Measurements from ENCODE around the gene UBN1. TPM values are rescaled to one million over a fixed set of nuclear protein-coding genes. Genes with fewer than 3 reads are reported as not detected.

Gene UBN1
- total RNA-seq, 2 experiments from 2014 or later = 30.1 to 30.7 TPM

DNA sequence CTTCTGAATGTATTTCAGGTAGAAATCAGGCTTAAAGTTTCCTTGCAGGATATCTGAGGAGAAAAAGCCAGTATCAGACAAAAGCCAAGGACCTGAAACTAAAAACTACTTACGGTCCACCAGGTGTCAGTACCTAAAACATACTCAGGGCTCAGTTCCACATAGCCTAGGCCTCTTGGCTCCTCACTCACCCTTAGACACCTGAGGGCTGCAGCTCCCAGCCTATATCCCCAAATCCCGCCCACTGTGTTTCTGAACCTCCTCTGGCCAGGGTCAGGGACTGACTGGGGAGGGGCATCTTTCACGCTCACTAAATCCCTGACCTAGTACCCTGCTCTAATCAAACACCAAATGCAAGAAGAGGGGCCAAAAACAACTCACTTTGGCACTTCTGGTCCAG is 36.0 kb upstream of the UBN1 start:
- H3K27ac Mint-ChIP-seq = no peak overlapping the region
- no peaks in the 10 kb centered on the region for H3K27me3 Mint-ChIP-seq
- DNase-seq = no peak
- no peaks in the 10 kb centered on the region for H3K9me3 Mint-ChIP-seq
- H3K4me3 Mint-ChIP-seq = no peak overlapping the region
- H3K36me3 Mint-ChIP-seq = peaks cover 24% of the 10 kb centered on the region
- no peaks in the 10 kb centered on the region for H3K4me1 Mint-ChIP-seq

DNA sequence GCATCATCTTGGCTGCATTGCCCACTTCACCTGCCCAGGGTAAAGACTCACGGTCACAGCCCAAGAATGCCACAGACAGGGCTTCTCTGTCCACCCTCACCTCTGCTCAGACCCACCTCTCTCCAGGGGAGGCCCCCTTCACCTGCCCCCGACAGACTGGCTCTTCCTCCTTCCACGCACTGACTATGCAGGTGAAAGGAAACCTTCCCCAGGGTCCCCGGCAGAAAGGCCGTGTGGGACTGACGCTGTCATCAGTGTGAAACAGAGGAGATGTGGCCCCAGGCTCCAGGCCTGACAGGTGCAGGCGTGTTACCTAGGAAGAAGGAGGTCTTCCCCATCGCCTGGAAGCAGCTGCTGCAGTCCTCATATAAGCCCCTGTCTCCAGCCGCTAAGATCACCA is 35.5 kb upstream of the UBN1 start:
- DNase-seq = no peak
- H3K36me3 Mint-ChIP-seq = peaks cover 23% of the 10 kb centered on the region
- H3K4me3 Mint-ChIP-seq = no peak overlapping the region
- no peaks in the 10 kb centered on the region for H3K27me3 Mint-ChIP-seq
- H3K9me3 Mint-ChIP-seq = no peaks in the 10 kb centered on the region
- H3K27ac Mint-ChIP-seq = peak overlapping the region; percentile 4
- no peaks in the 10 kb centered on the region for H3K4me1 Mint-ChIP-seq

DNA sequence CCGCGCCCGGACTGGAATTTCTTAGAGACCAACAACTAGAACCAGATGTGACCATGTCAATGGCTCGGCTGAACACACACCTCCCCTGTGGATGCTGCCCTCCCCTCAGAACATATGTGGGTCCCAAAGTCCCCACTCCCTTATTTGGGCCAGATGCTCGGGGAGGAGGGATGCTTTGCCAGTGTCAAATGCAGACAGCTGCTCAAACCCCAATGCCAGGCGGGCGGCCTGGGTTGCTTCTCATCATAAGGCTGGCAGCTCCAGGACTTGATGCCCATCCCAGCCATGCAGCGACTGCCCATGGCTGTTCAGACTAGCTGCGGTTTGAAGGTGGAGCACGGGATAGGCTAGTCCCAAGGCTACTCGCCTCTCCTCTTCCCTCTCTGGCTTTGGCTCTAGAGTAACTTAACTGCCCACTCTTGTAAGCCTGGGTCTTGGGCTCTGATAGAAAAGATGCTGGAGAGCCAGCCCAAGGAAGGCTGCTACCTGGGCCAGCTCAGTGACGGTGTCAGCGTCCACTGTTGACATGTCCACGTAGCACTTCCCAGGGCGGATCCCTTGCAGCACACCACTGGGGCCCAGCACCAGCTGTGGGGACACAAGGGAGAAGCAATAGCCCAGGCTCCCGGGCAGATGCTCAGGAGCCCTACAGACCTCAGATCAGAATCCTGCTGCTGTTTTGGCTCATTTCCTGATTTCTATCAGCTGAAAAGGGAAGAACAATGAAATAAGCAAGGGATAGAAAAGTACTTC is 33.9 kb upstream of the UBN1 start:
- Mint-ChIP-seq H3K9me3 (no peaks in the 10 kb centered on the region), H3K27me3 (no peaks in the 10 kb centered on the region), H3K36me3 (peaks cover 23% of the 10 kb centered on the region), H3K4me3 (no peak overlapping the region), H3K27ac (no peak overlapping the region), H3K4me1 (no peaks in the 10 kb centered on the region)
- no peak for DNase-seq

DNA sequence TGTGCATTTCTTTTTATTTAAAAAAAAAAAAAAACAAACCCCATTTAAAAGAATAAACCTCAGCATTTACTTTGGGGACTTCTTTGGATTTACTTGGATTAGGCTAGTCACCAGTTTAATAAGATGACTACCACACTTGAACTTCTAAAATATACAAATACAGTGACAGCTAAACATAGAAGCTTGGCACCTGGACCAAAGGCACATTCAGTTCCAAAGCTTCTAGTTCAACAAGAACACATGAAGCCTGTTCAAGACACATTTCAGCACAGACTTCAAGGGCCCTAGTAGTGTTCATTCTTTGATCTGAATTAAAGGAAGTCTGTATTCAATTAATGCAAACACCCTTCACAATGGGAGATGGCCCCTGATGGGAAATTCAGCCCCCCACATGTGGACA is 33.2 kb upstream of the UBN1 start:
- DNase-seq = no peak
- H3K9me3 Mint-ChIP-seq = no peaks in the 10 kb centered on the region
- H3K36me3 Mint-ChIP-seq = peaks cover 22% of the 10 kb centered on the region
- H3K4me3 Mint-ChIP-seq = no peak overlapping the region
- H3K4me1 Mint-ChIP-seq = no peaks in the 10 kb centered on the region
- H3K27me3 Mint-ChIP-seq = no peaks in the 10 kb centered on the region
- H3K27ac Mint-ChIP-seq = no peak overlapping the region

DNA sequence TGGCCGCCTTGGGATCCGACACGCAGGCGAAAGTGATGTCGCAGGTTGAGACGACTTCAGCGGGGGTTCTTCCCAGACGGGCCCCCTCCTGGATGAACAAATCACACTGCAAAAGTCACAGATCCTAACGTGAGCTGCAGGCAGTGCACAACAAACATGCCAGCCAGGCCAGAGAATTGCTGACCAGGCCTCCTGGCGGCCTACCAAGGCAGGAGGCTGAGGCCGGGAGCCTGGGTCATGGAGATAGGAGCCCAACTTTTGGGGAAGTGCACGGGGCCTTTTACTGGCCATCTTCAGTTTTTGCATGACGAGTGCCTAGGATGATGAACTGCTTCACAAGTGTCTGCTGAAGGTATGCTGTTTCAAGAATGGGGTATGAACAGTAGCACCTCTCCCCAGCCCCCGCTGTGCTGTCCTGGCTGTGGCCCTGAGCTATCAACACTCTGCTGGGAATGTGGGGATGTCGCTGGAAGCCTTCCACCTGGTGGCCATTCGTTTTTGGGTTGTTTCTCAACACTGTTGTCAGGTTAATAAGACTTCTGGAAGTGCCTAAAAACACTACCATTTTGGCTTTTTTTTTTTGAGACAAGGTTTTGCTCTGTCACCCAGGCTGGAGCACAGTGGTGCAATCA is 32.6 kb upstream of the UBN1 start:
- no peaks in the 10 kb centered on the region for H3K4me1 Mint-ChIP-seq
- H3K27ac Mint-ChIP-seq = no peak overlapping the region
- no peaks in the 10 kb centered on the region for H3K27me3 Mint-ChIP-seq
- H3K36me3 Mint-ChIP-seq = peaks cover 24% of the 10 kb centered on the region
- DNase-seq = no peak
- H3K4me3 Mint-ChIP-seq = no peak overlapping the region
- H3K9me3 Mint-ChIP-seq = no peaks in the 10 kb centered on the region

DNA sequence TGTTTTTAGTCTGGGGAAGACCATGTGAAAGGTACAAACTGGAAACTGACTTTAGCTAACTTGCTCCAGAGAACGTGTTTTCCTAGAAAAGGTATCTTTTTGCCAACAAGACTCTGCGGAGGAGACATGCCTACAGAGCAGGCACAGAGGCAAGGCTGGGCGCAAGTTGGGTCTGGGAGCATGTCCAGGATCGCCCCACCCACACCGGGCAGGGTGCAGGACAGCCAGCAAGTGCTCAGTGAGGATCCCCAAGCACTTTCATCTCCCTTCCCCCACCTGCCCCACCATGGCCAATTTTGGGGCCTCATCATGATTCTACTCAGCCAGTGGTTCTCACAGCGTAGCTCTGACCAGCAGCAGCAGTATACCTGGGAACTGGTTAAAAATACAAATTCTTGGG is 26.6 kb upstream of the UBN1 start:
- Mint-ChIP-seq H3K4me3 (no peak overlapping the region), H3K27ac (no peak overlapping the region), H3K4me1 (no peaks in the 10 kb centered on the region), H3K27me3 (no peaks in the 10 kb centered on the region), H3K36me3 (peaks cover 22% of the 10 kb centered on the region), H3K9me3 (no peaks in the 10 kb centered on the region)
- DNase-seq = no peak

DNA sequence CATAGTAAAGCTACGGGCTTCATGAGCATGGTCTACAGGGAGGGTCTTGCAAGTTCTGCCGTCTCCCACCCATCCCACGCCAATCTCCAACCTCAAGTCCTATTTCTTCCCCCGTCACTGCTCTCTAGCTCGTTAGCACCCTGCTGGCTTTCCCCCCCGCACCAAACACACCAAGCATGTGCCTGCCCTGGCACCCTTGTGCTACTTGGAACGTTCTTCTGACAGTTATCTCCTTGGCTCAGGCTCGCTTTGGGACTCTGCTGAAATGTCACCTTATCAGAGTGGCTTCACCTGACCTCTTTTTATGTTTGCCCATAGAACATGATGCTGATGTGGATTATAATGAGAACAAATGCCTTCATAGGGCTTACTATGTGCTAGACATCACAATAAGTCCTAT is 22.1 kb upstream of the UBN1 start:
- peaks cover 20% of the 10 kb centered on the region for H3K36me3 Mint-ChIP-seq
- H3K27ac Mint-ChIP-seq = no peak overlapping the region
- H3K9me3 Mint-ChIP-seq = no peaks in the 10 kb centered on the region
- no peak overlapping the region for H3K4me3 Mint-ChIP-seq
- DNase-seq = no peak
- no peaks in the 10 kb centered on the region for H3K4me1 Mint-ChIP-seq
- H3K27me3 Mint-ChIP-seq = no peaks in the 10 kb centered on the region

DNA sequence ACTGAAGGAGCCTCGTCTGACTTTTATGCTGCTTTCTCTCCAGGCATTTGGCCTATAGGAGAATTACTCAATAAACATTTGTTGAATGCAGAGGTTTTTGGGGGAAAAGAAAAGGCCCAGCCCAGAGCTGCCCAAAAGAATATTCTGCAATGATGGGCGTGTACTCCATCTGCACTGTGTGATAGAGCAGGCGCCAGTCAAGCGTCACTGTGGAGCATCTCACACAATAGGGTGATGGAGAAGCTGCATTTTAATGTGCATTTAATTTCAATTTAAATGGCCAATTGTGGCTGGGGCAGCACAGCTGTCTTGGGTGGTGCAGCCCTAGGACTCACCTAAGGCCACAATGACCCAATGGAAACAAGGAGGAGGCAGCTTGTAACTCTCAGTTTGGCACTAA is 20.8 kb upstream of the UBN1 start:
- H3K9me3 Mint-ChIP-seq = no peaks in the 10 kb centered on the region
- H3K27ac Mint-ChIP-seq = no peak overlapping the region
- H3K4me1 Mint-ChIP-seq = no peaks in the 10 kb centered on the region
- no peaks in the 10 kb centered on the region for H3K27me3 Mint-ChIP-seq
- no peak overlapping the region for H3K4me3 Mint-ChIP-seq
- DNase-seq = no peak
- H3K36me3 Mint-ChIP-seq = peaks cover 26% of the 10 kb centered on the region

DNA sequence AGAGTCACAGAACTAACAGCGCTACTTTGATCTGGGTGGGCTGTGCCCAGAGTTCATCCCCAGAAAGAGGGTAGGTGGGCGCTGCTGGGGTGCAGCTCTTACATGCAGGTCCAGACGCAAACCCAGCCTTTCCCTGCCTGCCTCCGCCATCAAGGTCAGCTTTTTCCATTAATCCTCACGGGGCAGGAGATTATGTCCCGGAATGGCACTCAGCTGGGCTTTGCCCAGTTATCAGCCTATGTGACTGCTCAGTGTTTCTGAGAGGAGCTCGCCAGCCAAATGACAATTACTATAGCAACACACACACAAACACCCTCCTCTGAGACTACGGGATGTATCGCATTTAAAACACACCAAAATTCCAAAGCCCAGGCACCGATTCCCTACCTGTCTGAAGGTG is 20.3 kb upstream of the UBN1 start:
- H3K4me1 Mint-ChIP-seq = no peaks in the 10 kb centered on the region
- DNase-seq = no peak
- peaks cover 25% of the 10 kb centered on the region for H3K36me3 Mint-ChIP-seq
- no peaks in the 10 kb centered on the region for H3K9me3 Mint-ChIP-seq
- H3K27ac Mint-ChIP-seq = no peak overlapping the region
- H3K4me3 Mint-ChIP-seq = no peak overlapping the region
- H3K27me3 Mint-ChIP-seq = no peaks in the 10 kb centered on the region

DNA sequence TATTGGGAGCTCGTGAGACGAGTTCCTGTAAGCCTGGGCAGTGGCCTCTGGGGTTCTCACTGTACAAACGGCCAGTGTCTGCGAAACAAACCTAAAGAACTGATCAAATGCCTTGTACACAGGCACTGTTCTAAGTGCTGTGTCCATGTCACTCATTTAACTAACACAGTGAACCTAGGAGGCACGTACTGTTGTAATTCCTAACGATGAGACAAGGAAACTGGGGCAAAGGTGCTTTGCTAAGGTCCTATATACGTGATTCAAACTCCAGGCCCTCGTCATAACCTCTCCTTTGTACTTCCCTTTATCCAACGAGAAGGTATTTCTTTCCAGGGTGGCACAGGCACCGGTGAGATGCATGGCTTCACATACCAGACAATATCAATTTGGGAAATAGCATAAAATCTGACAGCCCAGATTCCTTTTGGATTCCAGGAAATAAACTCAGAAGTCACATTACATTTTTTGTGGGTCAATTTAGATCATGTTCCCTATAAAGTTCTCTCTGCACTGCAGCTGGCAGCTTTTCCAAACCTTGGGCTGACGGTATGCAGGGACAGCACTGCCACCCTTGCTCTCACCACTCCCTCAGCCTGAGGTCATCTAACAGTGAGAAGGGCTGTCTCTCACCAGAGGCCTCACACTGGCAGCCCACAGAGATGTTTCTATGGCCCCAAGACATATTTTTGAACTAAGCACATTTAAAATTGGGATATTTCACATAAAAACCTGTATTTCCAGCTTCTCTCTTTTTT is 18.5 kb upstream of the UBN1 start:
- no peak overlapping the region for H3K27ac Mint-ChIP-seq
- H3K9me3 Mint-ChIP-seq = no peaks in the 10 kb centered on the region
- H3K4me1 Mint-ChIP-seq = peaks cover 3% of the 10 kb centered on the region
- no peaks in the 10 kb centered on the region for H3K27me3 Mint-ChIP-seq
- peaks cover 27% of the 10 kb centered on the region for H3K36me3 Mint-ChIP-seq
- no peak overlapping the region for H3K4me3 Mint-ChIP-seq
- no peak for DNase-seq

DNA sequence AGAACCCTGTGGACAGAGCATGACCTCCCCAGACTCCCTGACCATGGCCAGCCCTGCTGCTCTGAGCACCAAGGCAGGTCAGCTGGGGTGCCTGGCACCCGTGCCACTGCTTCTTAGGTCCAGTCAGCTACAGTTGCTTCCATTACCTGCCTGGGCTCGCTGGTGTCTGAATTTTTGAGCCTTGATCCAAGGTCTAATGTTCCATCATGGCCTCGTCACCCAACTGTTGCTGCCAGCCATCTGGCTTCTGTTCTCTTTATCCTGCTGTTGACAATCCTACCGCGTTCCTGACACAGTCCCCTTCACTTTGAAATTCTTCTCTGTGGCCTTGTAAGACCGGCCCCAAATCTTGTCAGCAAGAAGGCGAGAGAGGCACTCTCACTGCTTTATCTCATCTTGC is 16.9 kb upstream of the UBN1 start:
- DNase-seq = no peak
- Mint-ChIP-seq H3K27me3 (no peaks in the 10 kb centered on the region), H3K4me3 (no peak overlapping the region), H3K9me3 (no peaks in the 10 kb centered on the region), H3K4me1 (peaks cover 6% of the 10 kb centered on the region), H3K27ac (no peak overlapping the region), H3K36me3 (peaks cover 27% of the 10 kb centered on the region)

DNA sequence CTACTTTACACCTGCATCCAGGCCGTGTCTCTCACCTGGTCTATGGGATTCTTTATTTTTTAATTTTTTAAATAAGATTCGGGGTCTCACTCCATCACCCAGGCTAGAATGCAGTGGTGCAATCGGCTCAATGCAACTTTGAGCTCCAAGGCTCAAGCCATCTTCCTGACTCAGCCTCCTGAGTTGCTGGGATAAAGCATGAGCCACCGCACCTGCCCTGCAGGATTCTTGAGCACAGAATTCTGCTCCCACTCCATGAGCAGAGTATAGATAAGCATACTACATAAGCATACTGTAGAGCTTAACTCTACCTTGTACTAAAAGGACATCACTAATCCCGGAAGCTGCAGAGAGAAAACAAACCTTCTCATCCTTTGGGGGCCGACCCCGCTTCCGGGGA is 15.7 kb upstream of the UBN1 start:
- Mint-ChIP-seq H3K9me3 (no peaks in the 10 kb centered on the region), H3K4me1 (peaks cover 6% of the 10 kb centered on the region), H3K36me3 (peaks cover 27% of the 10 kb centered on the region), H3K27ac (no peak overlapping the region), H3K27me3 (no peaks in the 10 kb centered on the region), H3K4me3 (no peak overlapping the region)
- DNase-seq = no peak

DNA sequence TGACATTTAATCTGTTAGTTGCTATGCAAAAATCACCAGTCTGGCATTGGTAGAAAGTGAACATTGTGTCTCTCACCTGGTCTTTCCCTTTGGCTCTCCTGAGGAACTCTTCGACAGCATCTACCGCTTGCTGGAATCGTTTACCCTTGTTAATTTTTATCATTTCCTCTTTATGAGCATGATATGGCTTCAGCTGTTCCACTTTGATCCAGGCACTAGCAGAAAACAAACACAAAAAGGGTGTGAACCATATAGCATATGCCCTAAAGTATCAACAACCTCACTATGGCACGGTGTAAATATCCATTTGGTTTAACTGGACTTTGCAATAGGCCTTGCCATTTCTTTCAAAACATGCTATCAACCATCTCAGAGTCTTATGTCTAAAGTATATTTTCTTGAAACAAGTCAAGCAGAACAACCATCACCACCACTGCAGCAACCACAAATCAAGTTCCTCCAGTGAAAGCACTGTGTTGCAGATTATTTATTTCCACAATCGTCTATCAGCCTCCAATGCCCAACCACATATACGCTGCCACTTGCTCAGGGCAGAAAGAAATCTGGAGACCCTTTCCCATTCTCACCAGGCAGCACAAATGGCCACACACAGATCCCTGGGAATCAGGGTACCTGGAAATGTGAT is 14.5 kb upstream of the UBN1 start:
- Mint-ChIP-seq H3K4me1 (peaks cover 6% of the 10 kb centered on the region), H3K9me3 (no peaks in the 10 kb centered on the region), H3K27me3 (no peaks in the 10 kb centered on the region), H3K4me3 (no peak overlapping the region), H3K36me3 (peaks cover 24% of the 10 kb centered on the region), H3K27ac (no peak overlapping the region)
- no peak for DNase-seq

DNA sequence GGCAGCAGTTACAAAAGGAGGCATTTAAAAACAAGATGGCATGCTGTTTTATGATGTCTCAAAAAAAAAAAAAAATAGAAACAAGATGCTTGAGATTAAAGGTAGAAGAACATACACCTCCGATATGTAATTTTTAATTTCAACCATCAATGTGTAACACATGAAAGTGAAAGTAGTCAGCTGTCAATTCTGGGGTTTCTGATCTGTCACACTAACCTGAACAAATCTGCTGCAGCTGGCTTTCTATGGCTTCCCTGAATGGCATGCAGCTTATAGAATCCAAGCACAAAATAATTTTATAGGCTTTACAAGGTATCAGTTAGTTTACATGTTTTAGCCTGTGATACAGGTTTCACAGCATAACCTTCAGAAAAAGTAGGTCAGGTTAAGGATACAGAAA is 13.7 kb upstream of the UBN1 start:
- no peaks in the 10 kb centered on the region for H3K9me3 Mint-ChIP-seq

DNA sequence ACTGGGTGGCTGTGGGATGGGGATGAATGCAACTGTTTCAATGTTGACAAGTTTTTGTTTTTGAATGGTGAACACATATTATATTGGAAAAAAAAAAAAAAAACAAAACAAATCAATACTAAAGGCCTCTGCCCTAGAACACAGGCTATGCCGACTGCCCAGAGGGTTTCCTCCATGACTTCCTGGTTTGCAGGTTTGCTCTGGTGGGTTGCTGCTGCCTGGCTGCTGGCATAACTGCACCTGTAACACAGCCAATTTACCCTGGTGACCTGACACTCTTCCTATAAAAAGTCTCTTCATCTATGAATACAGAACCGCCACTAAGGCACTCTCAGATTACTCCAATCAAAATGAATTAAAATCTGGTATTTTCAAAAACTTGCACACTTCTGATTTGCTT is 10.6 kb upstream of the UBN1 start:
- Mint-ChIP-seq H3K27ac (no peak overlapping the region), H3K4me3 (no peak overlapping the region), H3K9me3 (no peaks in the 10 kb centered on the region), H3K27me3 (no peaks in the 10 kb centered on the region), H3K4me1 (peaks cover 10% of the 10 kb centered on the region), H3K36me3 (peaks cover 16% of the 10 kb centered on the region)
- no peak for DNase-seq

More for the DNA sequence above, 13.7 kb upstream of the UBN1 start:
- H3K4me1 Mint-ChIP-seq = peaks cover 6% of the 10 kb centered on the region
- no peak overlapping the region for H3K4me3 Mint-ChIP-seq
- no peak for DNase-seq
- peaks cover 20% of the 10 kb centered on the region for H3K36me3 Mint-ChIP-seq
- no peak overlapping the region for H3K27ac Mint-ChIP-seq
- no peaks in the 10 kb centered on the region for H3K27me3 Mint-ChIP-seq

All from activated naive CD8-positive, alpha-beta T cell treated with anti-CD3 and anti-CD28 coated beads for 36 hours (primary cell).